ENCODE results near the gene CELSR1. TPM values are rescaled to one million over a fixed set of nuclear protein-coding genes. Genes with fewer than 3 reads are reported as not detected.

CELSR1 gene
- total RNA-seq, 1 experiment from 2014 or later = 19.6 TPM

DNA sequence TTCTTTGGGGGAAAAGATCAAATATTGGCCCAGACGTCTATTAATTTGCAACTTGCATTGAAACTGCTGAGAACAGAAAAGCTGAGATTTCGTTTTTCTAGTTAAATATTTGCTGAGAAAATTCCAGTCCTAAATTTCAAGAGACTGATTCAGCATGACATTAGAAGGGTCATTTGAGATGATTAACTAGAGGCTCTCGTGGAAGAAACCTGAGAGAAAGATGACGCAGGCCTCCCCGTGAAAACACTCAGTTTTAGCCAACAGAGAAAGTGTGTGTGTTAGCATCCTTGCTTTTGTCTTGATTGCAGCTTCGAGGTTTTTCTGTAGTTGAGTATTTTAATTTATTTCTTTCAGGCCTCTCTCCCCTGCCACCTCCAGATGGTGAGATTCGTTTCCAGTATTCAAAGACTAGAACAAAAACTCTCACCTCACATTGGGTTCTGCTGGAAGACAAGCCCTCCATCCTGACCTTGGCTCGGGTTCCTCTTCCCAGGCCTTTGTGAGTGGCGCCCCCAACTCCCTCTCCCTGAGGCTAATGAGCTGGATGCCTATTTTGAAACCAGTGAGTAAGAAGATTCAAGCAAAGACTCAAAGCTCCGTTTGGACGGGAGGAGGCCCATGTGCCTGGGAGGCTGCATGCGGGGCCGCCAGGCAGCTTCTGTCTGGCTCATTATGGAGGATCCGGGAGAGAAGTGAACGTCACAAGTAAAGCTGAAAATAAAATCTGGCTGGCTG is 52.4 kb downstream of the CELSR1 start:
- RAD21 ChIA-PET (ENCODE audit: low non-redundant PET in 1 of 2, low total read pairs in 2 of 2, uncharacterized antibody in 2 of 2, unreplicated experiment in 2 of 2) = no interaction called here
- intact Hi-C loops (cut with micrococcal nuclease) = no loop called here
- H3K36me3 ChIP-seq (ENCODE audit: control insufficient read depth in 1 of 2, insufficient read depth in 2 of 2, low read length in 2 of 2) = no peaks in the 10 kb centered on the region
- POLR2A ChIA-PET = interaction anchor here (0.8 kb wide), 1 partner anchor 8 kb away, joined by 4 read pairs; no protein-coding TSS in a partner anchor
- H3K4me2 ChIP-seq (ENCODE audit: low read length) = no peak overlapping the region
- no peaks in the 10 kb centered on the region for H3K79me2 ChIP-seq (ENCODE audit: insufficient read depth, low read length)
- H3K4me3 ChIP-seq (replicated peaks in 1 of 2; ENCODE audit: low read depth in 1 of 2, low read length in 2 of 2) = no peak overlapping the region
- H3K27ac ChIP-seq (ENCODE audit: low read depth, low read length) = no peak overlapping the region
- no peaks in the 10 kb centered on the region for H4K20me1 ChIP-seq (ENCODE audit: insufficient read depth)
- TF ChIP-seq ELF1 (IDR thresholded peaks at IDR 0.05; ENCODE audit: borderline replicate concordance, low read depth) (no peak), CTCF (IDR thresholded peaks at IDR 0.05 in 2 of 3, conservative IDR thresholded peaks at IDR 0.05 in 1 of 3; ENCODE audit: borderline replicate concordance in 1 of 3, insufficient read depth in 1 of 3, low read depth in 2 of 3, low read length in 2 of 3) (no peak), CEBPB (IDR thresholded peaks at IDR 0.05; ENCODE audit: low read depth) (no peak), CBX3 (IDR thresholded peaks at IDR 0.05; ENCODE audit: low read depth) (no peak), POLR2A (IDR thresholded peaks at IDR 0.05; ENCODE audit: borderline replicate concordance, extremely low read depth, insufficient read depth, insufficient read length) (no peak), TCF7L2 (IDR thresholded peaks at IDR 0.05; ENCODE audit: borderline replicate concordance, extremely low read depth, insufficient read depth, insufficient read length) (no peak), SP1 (IDR thresholded peaks at IDR 0.05; ENCODE audit: low read depth) (no peak), ZBTB33 (IDR thresholded peaks at IDR 0.05; ENCODE audit: extremely low read depth, insufficient replicate concordance, low read length) (no peak)
- H3K9me3 ChIP-seq (ENCODE audit: control insufficient read depth in 1 of 2, insufficient read depth in 1 of 2, low read depth in 1 of 2, low read length in 2 of 2) = no peaks in the 10 kb centered on the region
- no peaks in the 10 kb centered on the region for H3K27me3 ChIP-seq (ENCODE audit: insufficient read depth, low read length)
- CTCF ChIA-PET = no interaction called here
- no TSS peak for BruUV-seq (replicated peaks)
- H3K9me2 ChIP-seq (ENCODE audit: insufficient read depth) = no peaks in the 10 kb centered on the region
- H2AFZ ChIP-seq (ENCODE audit: low read depth, low read length, poor library complexity, severe bottlenecking) = no peak overlapping the region
- ATAC-seq = no peak
- H3K4me1 ChIP-seq (ENCODE audit: control insufficient read depth in 1 of 2, insufficient read depth in 2 of 2, low read length in 2 of 2) = peaks cover 4 to 9% of the 10 kb centered on the region in 2 experiments; a peak in 2 of 4 replicates
- no peak overlapping the region for H3K9ac ChIP-seq (ENCODE audit: low read length)
- no peak for DNase-seq (ENCODE audit: low read depth, low spot score)
